H1 (cell line): Measurements from ENCODE around the gene OR5K2. TPM values are rescaled to one million over a fixed set of nuclear protein-coding genes. Genes with fewer than 3 reads are reported as not detected.

Experiments used
- KDM1A ChIP-seq: fragments of 200-600, 300-600 bp; sonication (generic); IDR thresholded peaks from 2 replicates; pipeline ENCODE4 v1.7.1; 2016; ENCODE audit warnings: mild to moderate bottlenecking, low read length, borderline replicate concordance
- TAF7 ChIP-seq: optimal IDR thresholded peaks from 2 replicates; pipeline ENCODE3; 2011; ENCODE audit warnings: low read depth, mild to moderate bottlenecking, inconsistent platforms, low read length, moderate library complexity, borderline replicate concordance
- polyA plus RNA-seq, 7 experiments: library from polyadenylated mRNA; depleted of rRNA in 3 of 7; stranded (reverse) in 5 of 7; unstranded in 2 of 7; fragments of >200 nt in 5 of 7; fragments of 200-250 nt in 2 of 7; gene quantifications; 1 replicate in 5 of 7; 2 replicates in 1 of 7; 4 replicates in 1 of 7; pipeline versions ENCODE4 v1.2.1 to v1.2.3, GENCODE V29; 2011 to 2013; ENCODE audit warnings: missing spikeins in 2 of 7, mixed read lengths in 2 of 7
- total RNA-seq: library from RNA; stranded (reverse); fragmentation: NEBNext Ultra II Directional; extraction: Animal tissue kit (Norgen Biotek cat#: 25700); gene quantifications from 2 replicates; pipeline ENCODE4 v1.2.1, GENCODE V29; 2021
- TF ChIP-seq, protein P1 (sequence below): fragments of 300-600 bp; sonication (generic); IDR thresholded peaks from 2 replicates; pipeline ENCODE4 v1.7.1; 2012; ENCODE audit warnings: low read length, moderate library complexity, mild to moderate bottlenecking, inconsistent platforms; ENCODE audit not compliant: insufficient replicate concordance

OR5K2 gene
- total and polyA plus RNA-seq, 2 of the 8 experiments (the other 6 are each of a cell fraction or from before 2014, with no cell fraction given), result not detected

DNA sequence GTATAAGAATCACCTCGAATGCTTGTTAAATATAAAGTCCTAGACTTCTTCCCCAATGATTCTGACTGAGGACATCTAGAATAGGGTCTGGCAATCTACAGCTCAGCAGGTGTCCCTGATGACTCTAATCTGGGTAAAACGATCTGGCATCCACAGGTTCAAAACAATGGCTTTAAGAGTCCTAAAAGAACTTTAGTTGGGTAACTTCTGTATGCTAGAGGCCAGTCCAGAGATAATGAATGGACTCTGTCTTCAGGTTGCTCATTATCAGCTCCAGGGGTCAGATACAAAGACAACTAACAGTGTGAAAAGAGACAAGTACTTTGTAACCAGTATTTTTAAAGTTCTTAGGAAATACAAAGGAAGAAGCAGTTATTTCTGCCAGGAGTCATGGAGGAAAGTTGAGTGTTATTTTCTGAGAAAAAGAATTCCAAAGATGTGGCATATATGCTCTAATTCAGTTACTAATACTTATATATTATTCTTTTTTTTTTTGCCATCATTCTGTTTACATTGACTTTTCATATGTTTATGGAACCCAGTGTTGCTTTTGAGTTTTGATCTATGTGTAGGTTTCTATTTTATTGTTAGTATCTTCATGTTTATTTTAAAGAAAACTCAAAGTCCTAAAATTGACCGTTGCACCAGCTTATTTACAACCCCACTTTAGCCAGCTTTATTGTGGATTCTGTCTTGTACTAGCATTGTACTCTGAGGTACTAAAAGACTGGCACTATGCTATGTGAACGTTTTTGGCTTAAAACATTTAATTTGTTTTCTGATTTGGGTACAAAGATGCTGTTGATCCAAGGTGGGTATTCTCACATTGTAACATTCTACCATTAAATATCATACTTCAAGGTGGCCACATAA lies 31.2 kb downstream of the OR5K2 start (continued):
- TF ChIP-seq, protein P1, sequence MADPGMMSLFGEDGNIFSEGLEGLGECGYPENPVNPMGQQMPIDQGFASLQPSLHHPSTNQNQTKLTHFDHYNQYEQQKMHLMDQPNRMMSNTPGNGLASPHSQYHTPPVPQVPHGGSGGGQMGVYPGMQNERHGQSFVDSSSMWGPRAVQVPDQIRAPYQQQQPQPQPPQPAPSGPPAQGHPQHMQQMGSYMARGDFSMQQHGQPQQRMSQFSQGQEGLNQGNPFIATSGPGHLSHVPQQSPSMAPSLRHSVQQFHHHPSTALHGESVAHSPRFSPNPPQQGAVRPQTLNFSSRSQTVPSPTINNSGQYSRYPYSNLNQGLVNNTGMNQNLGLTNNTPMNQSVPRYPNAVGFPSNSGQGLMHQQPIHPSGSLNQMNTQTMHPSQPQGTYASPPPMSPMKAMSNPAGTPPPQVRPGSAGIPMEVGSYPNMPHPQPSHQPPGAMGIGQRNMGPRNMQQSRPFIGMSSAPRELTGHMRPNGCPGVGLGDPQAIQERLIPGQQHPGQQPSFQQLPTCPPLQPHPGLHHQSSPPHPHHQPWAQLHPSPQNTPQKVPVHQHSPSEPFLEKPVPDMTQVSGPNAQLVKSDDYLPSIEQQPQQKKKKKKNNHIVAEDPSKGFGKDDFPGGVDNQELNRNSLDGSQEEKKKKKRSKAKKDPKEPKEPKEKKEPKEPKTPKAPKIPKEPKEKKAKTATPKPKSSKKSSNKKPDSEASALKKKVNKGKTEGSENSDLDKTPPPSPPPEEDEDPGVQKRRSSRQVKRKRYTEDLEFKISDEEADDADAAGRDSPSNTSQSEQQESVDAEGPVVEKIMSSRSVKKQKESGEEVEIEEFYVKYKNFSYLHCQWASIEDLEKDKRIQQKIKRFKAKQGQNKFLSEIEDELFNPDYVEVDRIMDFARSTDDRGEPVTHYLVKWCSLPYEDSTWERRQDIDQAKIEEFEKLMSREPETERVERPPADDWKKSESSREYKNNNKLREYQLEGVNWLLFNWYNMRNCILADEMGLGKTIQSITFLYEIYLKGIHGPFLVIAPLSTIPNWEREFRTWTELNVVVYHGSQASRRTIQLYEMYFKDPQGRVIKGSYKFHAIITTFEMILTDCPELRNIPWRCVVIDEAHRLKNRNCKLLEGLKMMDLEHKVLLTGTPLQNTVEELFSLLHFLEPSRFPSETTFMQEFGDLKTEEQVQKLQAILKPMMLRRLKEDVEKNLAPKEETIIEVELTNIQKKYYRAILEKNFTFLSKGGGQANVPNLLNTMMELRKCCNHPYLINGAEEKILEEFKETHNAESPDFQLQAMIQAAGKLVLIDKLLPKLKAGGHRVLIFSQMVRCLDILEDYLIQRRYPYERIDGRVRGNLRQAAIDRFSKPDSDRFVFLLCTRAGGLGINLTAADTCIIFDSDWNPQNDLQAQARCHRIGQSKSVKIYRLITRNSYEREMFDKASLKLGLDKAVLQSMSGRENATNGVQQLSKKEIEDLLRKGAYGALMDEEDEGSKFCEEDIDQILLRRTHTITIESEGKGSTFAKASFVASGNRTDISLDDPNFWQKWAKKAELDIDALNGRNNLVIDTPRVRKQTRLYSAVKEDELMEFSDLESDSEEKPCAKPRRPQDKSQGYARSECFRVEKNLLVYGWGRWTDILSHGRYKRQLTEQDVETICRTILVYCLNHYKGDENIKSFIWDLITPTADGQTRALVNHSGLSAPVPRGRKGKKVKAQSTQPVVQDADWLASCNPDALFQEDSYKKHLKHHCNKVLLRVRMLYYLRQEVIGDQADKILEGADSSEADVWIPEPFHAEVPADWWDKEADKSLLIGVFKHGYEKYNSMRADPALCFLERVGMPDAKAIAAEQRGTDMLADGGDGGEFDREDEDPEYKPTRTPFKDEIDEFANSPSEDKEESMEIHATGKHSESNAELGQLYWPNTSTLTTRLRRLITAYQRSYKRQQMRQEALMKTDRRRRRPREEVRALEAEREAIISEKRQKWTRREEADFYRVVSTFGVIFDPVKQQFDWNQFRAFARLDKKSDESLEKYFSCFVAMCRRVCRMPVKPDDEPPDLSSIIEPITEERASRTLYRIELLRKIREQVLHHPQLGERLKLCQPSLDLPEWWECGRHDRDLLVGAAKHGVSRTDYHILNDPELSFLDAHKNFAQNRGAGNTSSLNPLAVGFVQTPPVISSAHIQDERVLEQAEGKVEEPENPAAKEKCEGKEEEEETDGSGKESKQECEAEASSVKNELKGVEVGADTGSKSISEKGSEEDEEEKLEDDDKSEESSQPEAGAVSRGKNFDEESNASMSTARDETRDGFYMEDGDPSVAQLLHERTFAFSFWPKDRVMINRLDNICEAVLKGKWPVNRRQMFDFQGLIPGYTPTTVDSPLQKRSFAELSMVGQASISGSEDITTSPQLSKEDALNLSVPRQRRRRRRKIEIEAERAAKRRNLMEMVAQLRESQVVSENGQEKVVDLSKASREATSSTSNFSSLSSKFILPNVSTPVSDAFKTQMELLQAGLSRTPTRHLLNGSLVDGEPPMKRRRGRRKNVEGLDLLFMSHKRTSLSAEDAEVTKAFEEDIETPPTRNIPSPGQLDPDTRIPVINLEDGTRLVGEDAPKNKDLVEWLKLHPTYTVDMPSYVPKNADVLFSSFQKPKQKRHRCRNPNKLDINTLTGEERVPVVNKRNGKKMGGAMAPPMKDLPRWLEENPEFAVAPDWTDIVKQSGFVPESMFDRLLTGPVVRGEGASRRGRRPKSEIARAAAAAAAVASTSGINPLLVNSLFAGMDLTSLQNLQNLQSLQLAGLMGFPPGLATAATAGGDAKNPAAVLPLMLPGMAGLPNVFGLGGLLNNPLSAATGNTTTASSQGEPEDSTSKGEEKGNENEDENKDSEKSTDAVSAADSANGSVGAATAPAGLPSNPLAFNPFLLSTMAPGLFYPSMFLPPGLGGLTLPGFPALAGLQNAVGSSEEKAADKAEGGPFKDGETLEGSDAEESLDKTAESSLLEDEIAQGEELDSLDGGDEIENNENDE, result no peak
- TF ChIP-seq KDM1A (no peak), TAF7 (no peak)
